Colonic mucosa (tissue), 4 donors: ENCODE measurements around the gene MMP25. TPM values are rescaled to one million over a fixed set of nuclear protein-coding genes. Genes with fewer than 3 reads are reported as not detected.
"Not testable (repeated sequence)": the region's sequence is repeated elsewhere in the genome, so short reads cannot be mapped to it uniquely, and the experiment has no call there.

Experiments
- DNase-seq: peaks from one replicate; pipeline ENCODE4 v3.0.0-alpha.2; 2020
- H3K27ac ChIP-seq: fragments of 200-600 bp; one replicate; pipeline ENCODE4 v1.8.0; 2021
- H3K27me3 ChIP-seq: fragments of 200-600 bp; one replicate; pipeline ENCODE4 v1.8.0; 2021
- H3K36me3 ChIP-seq: fragments of 200-600 bp; one replicate; pipeline ENCODE4 v1.8.0; 2021
- H3K4me1 ChIP-seq: fragments of 200-600 bp; one replicate; pipeline ENCODE4 v1.8.0; 2021; ENCODE audit warnings: mild to moderate bottlenecking
- H3K4me3 ChIP-seq: fragments of 200-600 bp; one replicate; pipeline ENCODE4 v1.8.0; 2021
- H3K9ac ChIP-seq, 2 donors: one replicate each; pipeline ENCODE4 v1.7.0; 2013; ENCODE audit warnings: control low read depth in 2 of 2, low read depth in 2 of 2, low read length in 2 of 2
- H3K9me3 ChIP-seq: fragments of 200-600 bp; one replicate; pipeline ENCODE4 v1.8.0; 2021
- CTCF ChIP-seq: fragments of 200-600 bp; IDR thresholded peaks from one replicate; pipeline ENCODE4 v1.8.0; 2022; ENCODE audit warnings: antibody characterized with exemption, mild to moderate bottlenecking
- intact Hi-C: fragments of 100-400 bp; cut with DNase I; formaldehyde crosslinking; loops from one replicate; pipeline ENCODE4 v1.14.1; 2022
- total RNA-seq, 2 donors: library from RNA; stranded (reverse); fragmentation: NEBNext Ultra II Directional in 1 of 2; extraction: Animal tissue kit (Norgen Biotek cat#: 25700) in 1 of 2; gene quantifications; one replicate each; pipeline ENCODE4 v1.2.1, GENCODE V29; 2021
- donor health status: healthy.
- donor health status: DM: no; HTN: no; CAD: no.
- donor health status: DM: no; HTN: no; CAD: no.

Gene MMP25
- total RNA-seq, 2 donors from 2014 or later = 0.44 to 0.88 TPM

GRCh38 chr16:3054965-3055733, 8.8 kb downstream of the MMP25 start:
- Histone ChIP-seq H3K9ac (no peak overlapping the region), H3K4me1 (peaks cover 11% of the 10 kb centered on the region), H3K9me3 (no peaks in the 10 kb centered on the region), H3K36me3 (no peaks in the 10 kb centered on the region), H3K27ac (no peak overlapping the region), H3K27me3 (peaks cover 3% of the 10 kb centered on the region), H3K4me3 (no peak overlapping the region)
- DNase-seq = no peak
- no peak for TF ChIP-seq CTCF
- intact Hi-C loops = loop anchor here (5.0 kb wide), 1 partner anchor 72 kb away; no protein-coding TSS in a partner anchor

GRCh38 chr16:3055734-3056115, 9.4 kb downstream of the MMP25 start:
- H3K36me3 ChIP-seq, H3K4me3 ChIP-seq, DNase-seq, H3K9me3 ChIP-seq, H3K9ac ChIP-seq, H3K27me3 ChIP-seq, H3K27ac ChIP-seq: not testable (repeated sequence)
- H3K4me1 ChIP-seq = peaks cover 12% of the 10 kb centered on the region
- intact Hi-C loops = loop anchor here (5.0 kb wide), 1 partner anchor 72 kb away; no protein-coding TSS in a partner anchor

- Histone ChIP-seq H3K4me1 (peaks cover 12% of the 10 kb centered on the region), H3K4me3 (no peak overlapping the region), H3K9me3 (no peaks in the 10 kb centered on the region), H3K27ac (no peak overlapping the region), H3K36me3 (no peaks in the 10 kb centered on the region), H3K27me3 (no peaks in the 10 kb centered on the region), H3K9ac (no peak overlapping the region)
- no peak for DNase-seq
- TF ChIP-seq CTCF = no peak
- intact Hi-C loops = loop anchor here (5.0 kb wide), 1 partner anchor 71 kb away; no protein-coding TSS in a partner anchor
These were observed 10.2 kb downstream of the MMP25 start for GRCh38 chr16:3056336-3057180.

GRCh38 chr16:3057181-3058138, 11.1 kb downstream of the MMP25 start:
- Histone ChIP-seq H3K9ac (peak overlapping the region in 1 of 2 donors; percentile 76), H3K36me3 (no peaks in the 10 kb centered on the region), H3K9me3 (no peaks in the 10 kb centered on the region), H3K27ac (no peak overlapping the region), H3K27me3 (no peaks in the 10 kb centered on the region), H3K4me1 (peaks cover 12% of the 10 kb centered on the region), H3K4me3 (peak overlapping the region; percentile 89)
- DNase-seq = no peak
- intact Hi-C loops = loop anchor here (5.0 kb wide), 1 partner anchor 70 kb away; no protein-coding TSS in a partner anchor
- TF ChIP-seq CTCF = no peak

- Histone ChIP-seq H3K27ac (peak overlapping the region; percentile 81), H3K36me3 (no peaks in the 10 kb centered on the region), H3K9ac (peak overlapping the region; percentile 92 to 97), H3K4me1 (peaks cover 12% of the 10 kb centered on the region), H3K4me3 (peak overlapping the region; percentile 89), H3K9me3 (no peaks in the 10 kb centered on the region), H3K27me3 (no peaks in the 10 kb centered on the region)
- peak; percentile 78 for DNase-seq
- TF ChIP-seq CTCF = no peak
- intact Hi-C loops = loop anchor here (5.0 kb wide), 1 partner anchor 69 kb away; no protein-coding TSS in a partner anchor
These were observed 12.0 kb downstream of the MMP25 start for GRCh38 chr16:3058139-3059030.
